Common myeloid progenitor, CD34-positive (primary cell): ENCODE data around the gene UST.
A peak's percentile ranks its signal among the peaks of the same experiment; 100 is the strongest.

Experiments used
- CTCF ChIA-PET: fragments of 350-600 bp; sonication (Branson Sonifier 250); formaldehyde crosslinking; loops from one replicate; lab custom pipeline; 2021; ENCODE audit warnings: antibody characterized with exemption; lab: Charles Lee
- POLR2A ChIA-PET: fragments of 350-600 bp; sonication (Branson Sonifier 250); formaldehyde crosslinking; loops from one replicate; lab custom pipeline; 2021; ENCODE audit warnings: antibody characterized with exemption; lab: Charles Lee
- DNase-seq, 3 donors: peaks; one replicate each; pipeline versions ENCODE4 v3.0.0 to v3.0.0-alpha.2; 2013
- H3K27ac ChIP-seq, 2 experiments: 1 replicate in 1 of 2; 2 replicates in 1 of 2; pipeline ENCODE4 v1.7.0; 2013; ENCODE audit warnings: inconsistent platforms in 2 of 2, low read length in 2 of 2, mild to moderate bottlenecking in 2 of 2, low read depth in 1 of 2, moderate library complexity in 1 of 2; ENCODE audit not compliant: severe bottlenecking in 2 of 2, insufficient read depth in 1 of 2, poor library complexity in 1 of 2
- H3K27me3 ChIP-seq, 5 experiments: replicated peaks in 2 of 5; 1 replicate in 3 of 5; 2 replicates in 2 of 5; pipeline versions ENCODE4 v1.6.1 to v1.7.0; 2013; ENCODE audit warnings: low read length in 4 of 5, mild to moderate bottlenecking in 2 of 5, moderate library complexity in 2 of 5, inconsistent platforms in 1 of 5; ENCODE audit not compliant: insufficient read depth in 5 of 5, control insufficient read depth in 4 of 5
- H3K36me3 ChIP-seq, 4 experiments: 1 replicate in 2 of 4; 2 replicates in 2 of 4; pipeline versions ENCODE4 v1.6.1 to v1.7.0; 2013; ENCODE audit warnings: low read length in 3 of 4, control low read depth in 1 of 4, mild to moderate bottlenecking in 1 of 4; ENCODE audit not compliant: control insufficient read depth in 4 of 4, insufficient read depth in 4 of 4
- H3K4me1 ChIP-seq, 4 experiments: 1 replicate in 3 of 4; 2 replicates in 1 of 4; pipeline versions ENCODE4 v1.6.1 to v1.7.1; 2013; ENCODE audit warnings: low read length in 3 of 4, mild to moderate bottlenecking in 3 of 4, control low read depth in 1 of 4, inconsistent platforms in 1 of 4, moderate library complexity in 1 of 4; ENCODE audit not compliant: control insufficient read depth in 4 of 4, insufficient read depth in 4 of 4; ENCODE audit errors: control extremely low read depth in 1 of 4
- H3K4me3 ChIP-seq, 7 experiments: 1 replicate in 4 of 7; 2 replicates in 3 of 7; pipeline versions ENCODE4 v1.5.1 to v1.7.0; 2013; ENCODE audit warnings: mild to moderate bottlenecking in 7 of 7, low read length in 6 of 7, moderate library complexity in 6 of 7, inconsistent platforms in 2 of 7, low read depth in 2 of 7, control low read depth in 1 of 7; ENCODE audit not compliant: insufficient read depth in 4 of 7, control insufficient read depth in 1 of 7; ENCODE audit errors: extremely low read depth in 1 of 7
- H3K9me3 ChIP-seq, 5 experiments: 1 replicate in 4 of 5; 2 replicates in 1 of 5; pipeline versions ENCODE4 v1.6.1 to v1.7.1; 2013; ENCODE audit warnings: low read length in 4 of 5, mild to moderate bottlenecking in 2 of 5, inconsistent platforms in 1 of 5, low read depth in 1 of 5, moderate library complexity in 1 of 5; ENCODE audit not compliant: control insufficient read depth in 4 of 5, insufficient read depth in 2 of 5; ENCODE audit errors: control extremely low read depth in 1 of 5
- WGBS: methylation state at CpG from one replicate; pipeline ENCODE4 v1.1.5; 2013; ENCODE audit not compliant: insufficient coverage; 5-methylcytosine and 5-hydroxymethylcytosine counted together

UST gene

DNA sequence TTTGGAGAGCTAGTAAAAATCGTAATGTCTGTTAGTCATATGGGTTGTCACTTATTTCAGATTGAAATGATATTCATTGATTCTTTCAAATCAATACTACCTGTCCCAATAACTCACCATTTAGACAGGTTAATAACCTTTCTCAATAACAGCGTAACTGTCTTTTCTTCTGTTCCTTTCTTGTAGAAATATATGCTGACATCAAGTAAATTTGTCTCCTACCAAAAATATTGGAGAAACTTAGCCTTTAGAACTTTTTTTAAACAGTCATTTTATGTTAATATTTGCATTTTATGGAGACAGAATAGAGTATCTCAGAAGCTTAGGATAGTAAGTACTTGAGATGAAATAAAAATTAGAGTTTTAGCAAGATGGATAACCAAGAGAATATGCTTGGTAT is 278.2 kb downstream of the UST start:
- peaks cover 0 to 3% (median under 1%) of the 10 kb centered on the region in 4 experiments for H3K36me3 ChIP-seq
- H3K4me1 ChIP-seq: peaks cover 0 to 1% (median 0%) of the 10 kb centered on the region in 4 experiments
- H3K9me3 ChIP-seq: peaks cover 0 to 3% (median 0%) of the 10 kb centered on the region in 5 experiments
- H3K27ac ChIP-seq: no peak overlapping the region
- ChIA-PET POLR2A (no interaction called here), CTCF (interaction anchor here (1.6 to 8.3 kb wide), 4 partner anchors 10 to 491 kb away, joined by 4 to 50 read pairs (median 24); no protein-coding TSS in a partner anchor)
- DNase-seq: no peak
- WGBS: no CpG with 5 or more reads among the region's 2 CpGs
- no peak overlapping the region for H3K4me3 ChIP-seq
- no peaks in the 10 kb centered on the region for H3K27me3 ChIP-seq

DNA sequence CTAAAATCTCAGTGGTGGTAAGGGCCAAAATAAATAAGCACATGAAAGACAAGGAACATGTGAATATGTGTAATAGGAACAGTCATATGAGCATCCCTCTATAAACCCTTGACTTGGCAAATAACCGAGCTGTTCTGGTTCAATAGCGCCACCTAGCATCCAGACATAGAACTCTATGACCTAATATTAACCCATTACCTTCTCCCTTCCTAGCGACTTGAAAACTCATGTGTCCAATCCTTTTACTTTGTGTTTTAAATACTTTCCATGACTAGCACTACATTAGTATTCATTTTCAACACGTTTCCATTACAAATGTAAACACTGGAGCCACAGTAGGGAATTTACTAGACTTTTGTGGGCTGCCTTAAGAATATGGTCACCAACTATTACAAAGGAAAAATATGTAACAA is 279.7 kb downstream of the UST start:
- POLR2A ChIA-PET: interaction anchor here (0.6 kb wide), 1 partner anchor 388 kb away, joined by 7 read pairs; no protein-coding TSS in a partner anchor

DNA sequence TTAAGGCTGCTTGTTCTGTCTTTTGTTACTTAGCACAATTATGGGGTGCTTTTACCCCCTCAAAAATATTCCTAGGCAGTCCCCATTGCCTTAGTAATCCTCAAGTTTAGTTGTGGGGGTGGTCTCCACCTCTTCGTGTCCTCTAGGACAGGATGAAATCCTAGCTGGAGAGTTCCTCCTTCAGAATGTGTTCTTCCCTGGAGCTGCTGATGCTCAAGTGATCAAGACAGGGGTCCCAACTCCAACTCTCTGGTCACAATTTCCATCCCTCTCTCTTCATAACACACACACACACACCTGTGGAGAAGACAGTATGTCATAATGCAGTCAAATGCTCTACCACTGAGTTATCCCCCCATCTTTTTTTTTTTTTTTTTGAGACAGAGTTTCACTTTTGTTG is 280.7 kb downstream of the UST start:
- no peak for DNase-seq
- ChIA-PET POLR2A (no interaction called here), CTCF (interaction anchor here (0.7 to 8.3 kb wide), 13 partner anchors 9 to 489 kb away, joined by 3 to 50 read pairs (median 5); no protein-coding TSS in a partner anchor)
- no peaks in the 10 kb centered on the region for H3K27me3 ChIP-seq
- 100% methylated on average over 1 of the region's 1 CpG for WGBS
- H3K4me1 ChIP-seq: peaks cover 1 to 16% (median 14%) of the 10 kb centered on the region in 4 experiments
- no peak overlapping the region for H3K4me3 ChIP-seq
- H3K9me3 ChIP-seq: peaks cover 0 to 3% (median 0%) of the 10 kb centered on the region in 5 experiments
- no peak overlapping the region for H3K27ac ChIP-seq
- peaks cover 0 to 2% (median 0%) of the 10 kb centered on the region in 4 experiments for H3K36me3 ChIP-seq

More for the DNA sequence above, 279.7 kb downstream of the UST start:
- peak; percentile 54 to 83 (median 77) for DNase-seq
- CTCF ChIA-PET: interaction anchor here (0.9 to 8.3 kb wide), 13 partner anchors 11 to 490 kb away, joined by 3 to 50 read pairs (median 4); no protein-coding TSS in a partner anchor
- H3K27ac ChIP-seq: no peak overlapping the region
- H3K9me3 ChIP-seq: peaks cover 0 to 3% (median 0%) of the 10 kb centered on the region in 5 experiments
- 85% methylated on average over 3 of the region's 4 CpGs for WGBS
- no peaks in the 10 kb centered on the region for H3K27me3 ChIP-seq
- no peak overlapping the region for H3K4me3 ChIP-seq
- H3K4me1 ChIP-seq: peaks cover 1 to 7% (median 4%) of the 10 kb centered on the region in 4 experiments
- peaks cover 0 to 3% (median under 1%) of the 10 kb centered on the region in 4 experiments for H3K36me3 ChIP-seq

DNA sequence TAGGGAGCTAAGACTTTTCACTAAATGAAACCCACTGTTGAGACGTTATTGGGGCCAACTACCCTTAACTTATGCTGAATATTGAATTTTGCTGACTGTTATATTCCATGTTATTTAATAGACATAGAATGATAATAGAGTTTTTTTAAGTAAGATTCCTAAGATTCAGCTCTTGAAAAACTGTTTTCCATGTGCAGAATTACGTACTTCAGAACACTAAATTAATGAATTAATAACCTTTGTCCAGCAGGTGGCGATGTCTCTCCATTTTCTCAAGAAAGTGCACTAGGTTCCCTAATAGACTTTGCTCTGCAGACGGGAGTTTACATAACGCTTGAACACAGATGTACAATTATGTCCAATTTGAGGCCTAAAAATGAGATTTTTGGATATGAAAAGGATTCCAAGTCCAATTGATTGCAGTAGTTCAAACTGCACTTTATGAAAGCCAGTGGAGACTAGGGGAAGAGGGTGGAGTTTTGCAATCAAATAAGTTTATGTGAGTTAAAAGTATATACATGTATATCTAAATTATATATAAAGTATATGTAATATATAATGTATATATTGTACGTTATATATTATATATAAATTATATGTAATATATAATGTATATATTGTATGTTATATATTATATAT is 282.1 kb downstream of the UST start:
- 0% methylated on average over 2 of the region's 6 CpGs for whole genome bisulfite sequencing
- peak; percentile 92 to 97 (median 94) for DNase-seq

DNA sequence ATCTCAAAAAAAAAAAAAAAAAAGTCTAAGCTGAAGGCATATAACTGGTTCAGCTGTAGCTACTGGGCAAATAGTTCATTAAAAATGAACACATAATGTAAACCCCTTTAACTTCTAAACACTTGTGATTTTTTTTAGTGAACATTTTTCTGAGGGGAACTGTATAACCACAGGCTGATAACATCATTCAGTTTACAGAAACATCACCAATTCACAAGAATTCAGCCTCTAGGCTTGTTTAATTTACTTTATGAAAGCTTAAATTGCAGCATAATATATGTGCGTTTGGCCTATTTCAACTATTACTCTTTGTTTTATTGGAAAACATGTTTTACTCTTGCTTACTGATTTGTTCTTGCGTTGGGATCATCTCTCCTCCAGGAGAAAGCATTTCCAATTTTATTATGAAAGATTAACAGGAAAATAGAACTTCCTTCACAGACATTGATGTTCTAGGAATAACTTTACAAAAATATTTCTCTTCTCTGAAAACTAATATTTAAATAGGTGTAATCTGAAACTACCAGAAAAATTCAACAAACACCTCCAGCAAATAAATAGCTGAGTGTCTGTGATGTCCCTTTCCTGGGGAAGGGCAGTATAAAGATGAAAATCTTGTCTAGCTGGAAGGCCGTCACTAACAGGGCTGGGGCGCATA is 284.5 kb downstream of the UST start:
- Histone ChIP-seq H3K27ac (no peak overlapping the region), H3K27me3 (no peaks in the 10 kb centered on the region), H3K36me3 (no peaks in the 10 kb centered on the region), H3K4me1 (peaks cover 1 to 31% (median 26%) of the 10 kb centered on the region in 4 experiments), H3K9me3 (peaks cover 0 to under 1% (median 0%) of the 10 kb centered on the region in 5 experiments), H3K4me3 (peak overlapping the region in 1 of 7 experiments; percentile 2)
- POLR2A ChIA-PET: interaction anchor here (0.6 to 0.9 kb wide), 2 partner anchors 49 to 96 kb away, joined by 3 read pairs; no protein-coding TSS in a partner anchor
- 100% methylated on average over 2 of the region's 4 CpGs for WGBS
- CTCF ChIA-PET: interaction anchor here (0.6 to 7.5 kb wide), 13 partner anchors 13 to 986 kb away, joined by 3 to 86 read pairs (median 5); no protein-coding TSS in a partner anchor
- peak in 2 of 3 donors; percentile 49 to 62 for DNase-seq

More for the DNA sequence above, 282.1 kb downstream of the UST start:
- ChIA-PET CTCF (interaction anchor here (0.6 to 8.3 kb wide), 29 partner anchors 8 to 795 kb away, joined by 3 to 86 read pairs (median 4); no protein-coding TSS in a partner anchor), POLR2A (no interaction called here)
- Histone ChIP-seq H3K4me3 (no peak overlapping the region), H3K36me3 (no peaks in the 10 kb centered on the region), H3K4me1 (peaks cover 1 to 30% (median 26%) of the 10 kb centered on the region in 4 experiments), H3K9me3 (peaks cover 0 to 3% (median 0%) of the 10 kb centered on the region in 5 experiments), H3K27ac (no peak overlapping the region), H3K27me3 (no peaks in the 10 kb centered on the region)

DNA sequence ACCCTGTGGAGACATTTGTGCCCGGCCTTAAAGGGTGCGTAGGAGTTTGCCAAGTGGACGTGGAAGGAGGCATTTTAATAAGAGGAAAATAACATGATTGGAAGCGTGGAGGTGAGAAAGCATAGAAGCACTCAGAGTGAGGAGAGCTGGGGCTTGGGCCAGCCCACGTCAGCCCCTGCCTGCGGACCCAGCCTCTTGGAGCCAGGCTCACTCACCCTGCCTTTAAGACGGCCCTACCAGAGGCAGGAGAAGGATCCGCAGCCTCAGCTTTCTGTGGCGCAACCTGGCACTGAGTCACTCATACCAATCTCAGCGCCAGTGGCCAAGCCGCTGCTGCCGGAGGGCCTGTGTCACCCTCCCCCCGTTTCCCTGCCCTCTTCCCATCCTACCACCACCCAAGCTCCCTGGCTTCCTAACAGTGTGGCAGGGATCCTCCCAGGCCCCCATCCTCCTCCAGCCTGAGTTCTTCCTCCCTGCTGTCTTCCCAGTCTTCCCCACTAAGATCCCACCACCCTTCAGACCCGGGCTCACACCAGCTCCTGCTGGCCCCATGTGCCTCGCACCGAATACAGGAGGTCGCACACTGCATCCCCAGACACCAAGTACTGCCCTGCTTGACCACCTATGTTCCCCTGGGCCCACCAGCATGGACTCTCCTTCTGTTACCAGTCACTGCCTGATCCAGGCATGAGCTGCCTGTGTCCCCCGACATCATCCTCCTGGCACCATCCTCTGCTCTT is 285.2 kb downstream of the UST start:
- Histone ChIP-seq H3K27me3 (no peaks in the 10 kb centered on the region), H3K4me1 (peaks cover 1 to 31% (median 26%) of the 10 kb centered on the region in 4 experiments), H3K36me3 (peaks cover 0 to 2% (median 0%) of the 10 kb centered on the region in 4 experiments), H3K27ac (no peak overlapping the region), H3K9me3 (no peaks in the 10 kb centered on the region), H3K4me3 (peak overlapping the region in 2 of 7 experiments; percentile 2 to 33)
- ChIA-PET CTCF (interaction anchor here (1.0 to 7.5 kb wide), 11 partner anchors 13 to 485 kb away, joined by 3 to 86 read pairs (median 5); no protein-coding TSS in a partner anchor), POLR2A (interaction anchor here (0.6 to 0.9 kb wide), 2 partner anchors 48 to 95 kb away, joined by 3 read pairs; no protein-coding TSS in a partner anchor)
- DNase-seq: peak in 2 of 3 donors; percentile 42 to 55
- WGBS: 93% methylated on average over 15 of the region's 18 CpGs
